ENCODE results near the gene MTHFD1L. TPM values are rescaled to one million over a fixed set of nuclear protein-coding genes. Genes with fewer than 3 reads are reported as not detected.

Gene MTHFD1L
- total and polyA plus RNA-seq, 2 donors from 2014 or later: 4.7 to 39.6 TPM

- Histone ChIP-seq H3K4me3 (ENCODE audit: low read length in 3 of 3) (no peak overlapping the region), H3K9me3 (ENCODE audit: control insufficient read depth in 2 of 3, insufficient read depth in 1 of 3, low read length in 3 of 3) (no peaks in the 10 kb centered on the region), H3K27ac (ENCODE audit: low read depth in 2 of 2, low read length in 2 of 2) (no peak overlapping the region), H3K27me3 (ENCODE audit: control insufficient read depth, insufficient read depth, low read length) (no peaks in the 10 kb centered on the region), H3K4me1 (ENCODE audit: control insufficient read depth in 2 of 3, insufficient read depth in 2 of 3, low read depth in 1 of 3, low read length in 3 of 3) (peaks cover 0 to 5% (median 4%) of the 10 kb centered on the region in 3 donors), H3K9ac (ENCODE audit: low read length in 3 of 3) (no peak overlapping the region), H3K36me3 (ENCODE audit: control insufficient read depth in 2 of 3, insufficient read depth in 3 of 3, low read length in 3 of 3) (no peaks in the 10 kb centered on the region)
- DNase-seq (no peak), FAIRE-seq (no peak)
- TF ChIP-seq CTCF (IDR thresholded peaks at IDR 0.05; ENCODE audit: borderline replicate concordance, extremely low read depth, insufficient read depth): no peak
- intact Hi-C loops (cut with DNase I): no loop called here
These were observed 185.7 kb downstream of the MTHFD1L start for GRCh38 chr6:151051164-151051563.

DNA sequence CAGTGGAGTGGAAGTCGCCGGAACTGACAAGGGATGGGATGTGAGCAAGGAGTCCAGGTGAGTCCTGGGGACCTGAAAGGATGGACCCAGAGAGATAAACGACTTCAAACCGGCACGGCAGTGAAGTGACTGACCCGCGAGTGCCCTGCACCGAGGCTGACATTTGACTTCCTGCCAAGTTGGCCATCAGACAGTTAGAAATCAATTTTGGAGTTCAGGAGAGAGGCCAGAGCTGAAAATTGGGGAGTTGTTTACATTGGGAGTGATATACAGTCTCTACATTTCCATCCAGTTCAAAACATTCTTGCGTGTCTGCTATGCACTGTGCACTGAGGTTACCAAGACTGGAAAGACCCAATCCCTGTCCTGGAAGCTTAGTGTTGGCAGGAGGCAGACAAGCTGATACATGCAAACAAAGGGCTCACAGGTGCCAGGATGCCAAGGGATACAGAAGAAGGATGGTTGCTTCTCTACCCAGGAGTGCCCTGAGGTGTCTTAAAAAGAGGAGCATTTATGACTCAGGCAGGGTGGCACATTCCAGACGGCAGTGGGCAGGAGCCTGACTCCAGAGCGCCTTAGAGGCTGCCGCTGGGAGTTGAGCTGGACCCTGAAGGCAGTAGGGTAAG is 186.6 kb downstream of the MTHFD1L start:
- H3K4me3 ChIP-seq (ENCODE audit: low read length in 3 of 3): no peak overlapping the region
- H3K36me3 ChIP-seq (ENCODE audit: control insufficient read depth in 2 of 3, insufficient read depth in 3 of 3, low read length in 3 of 3): no peaks in the 10 kb centered on the region
- DNase-seq: peak in 4 of 5 donors; percentile 57 to 88 (median 70)
- peaks cover 0 to 11% (median 5%) of the 10 kb centered on the region in 3 donors for H3K4me1 ChIP-seq (ENCODE audit: control insufficient read depth in 2 of 3, insufficient read depth in 2 of 3, low read depth in 1 of 3, low read length in 3 of 3)
- no peak overlapping the region for H3K27ac ChIP-seq (ENCODE audit: low read depth in 2 of 2, low read length in 2 of 2)
- no peaks in the 10 kb centered on the region for H3K9me3 ChIP-seq (ENCODE audit: control insufficient read depth in 2 of 3, insufficient read depth in 1 of 3, low read length in 3 of 3)
- no peak for FAIRE-seq
- H3K9ac ChIP-seq (ENCODE audit: low read length in 3 of 3): no peak overlapping the region
- H3K27me3 ChIP-seq (ENCODE audit: control insufficient read depth, insufficient read depth, low read length): no peaks in the 10 kb centered on the region
- no peak for TF ChIP-seq CTCF (IDR thresholded peaks at IDR 0.05; ENCODE audit: borderline replicate concordance, extremely low read depth, insufficient read depth)
- intact Hi-C loops (cut with DNase I): no loop called here

GRCh38 chr6:151054306-151054705 is 188.8 kb downstream of the MTHFD1L start:
- Histone ChIP-seq H3K4me3 (ENCODE audit: low read length in 3 of 3) (no peak overlapping the region), H3K27ac (ENCODE audit: low read depth in 2 of 2, low read length in 2 of 2) (peak overlapping the region in 1 of 2 donors; percentile 70), H3K36me3 (ENCODE audit: control insufficient read depth in 2 of 3, insufficient read depth in 3 of 3, low read length in 3 of 3) (no peaks in the 10 kb centered on the region), H3K27me3 (ENCODE audit: control insufficient read depth, insufficient read depth, low read length) (no peaks in the 10 kb centered on the region), H3K9ac (ENCODE audit: low read length in 3 of 3) (peak overlapping the region in 1 of 3 donors; percentile 1), H3K4me1 (ENCODE audit: control insufficient read depth in 2 of 3, insufficient read depth in 2 of 3, low read depth in 1 of 3, low read length in 3 of 3) (peaks cover 0 to 13% (median 7%) of the 10 kb centered on the region in 3 donors), H3K9me3 (ENCODE audit: control insufficient read depth in 2 of 3, insufficient read depth in 1 of 3, low read length in 3 of 3) (no peaks in the 10 kb centered on the region)
- intact Hi-C loops (cut with DNase I): no loop called here
- no peak for FAIRE-seq
- DNase-seq: peak; percentile 84 to 97 (median 88)
- TF ChIP-seq CTCF (IDR thresholded peaks at IDR 0.05; ENCODE audit: borderline replicate concordance, extremely low read depth, insufficient read depth): no peak

Data from kidney (tissue), 14 donors.